ENCODE measurements around the gene BCL7C.

The BCL7C gene

GRCh38 chr16:30841332-30841731 is 52.5 kb downstream of the BCL7C start:
- peaks cover 4% of the 10 kb centered on the region for H3K4me1 ChIP-seq (ENCODE audit: insufficient read depth, low read length, poor library complexity, severe bottlenecking)
- H3K79me2 ChIP-seq (ENCODE audit: insufficient read depth, low read length), result no peaks in the 10 kb centered on the region
- H3K4me2 ChIP-seq (ENCODE audit: low read depth, low read length, poor library complexity, severe bottlenecking), result no peak overlapping the region
- no peak for TF ChIP-seq CTCF (conservative IDR thresholded peaks at IDR 0.05; ENCODE audit: low read length)
- TF ChIP-seq EZH2phosphoT487 (IDR thresholded peaks at IDR 0.05; ENCODE audit: borderline replicate concordance), result no peak
- H4K20me1 ChIP-seq (ENCODE audit: insufficient read depth, low read length, poor library complexity, severe bottlenecking), result no peaks in the 10 kb centered on the region
- H3F3A ChIP-seq (ENCODE audit: low read depth), result no peaks in the 10 kb centered on the region
- H3K36me3 ChIP-seq (ENCODE audit: insufficient read depth, low read length), result no peaks in the 10 kb centered on the region
- H3K9ac ChIP-seq (ENCODE audit: low read depth, low read length, poor library complexity, severe bottlenecking), result no peak overlapping the region
- no peaks in the 10 kb centered on the region for H3K9me3 ChIP-seq (ENCODE audit: insufficient read depth, low read depth, low read length)
- no peak overlapping the region for H3K4me3 ChIP-seq (ENCODE audit: low read length, poor library complexity, severe bottlenecking)
- no peak overlapping the region for H2AFZ ChIP-seq (ENCODE audit: low read length)
- H3K9me2 ChIP-seq (replicated peaks; ENCODE audit: low read depth, low read length), result no peaks in the 10 kb centered on the region
- no peaks in the 10 kb centered on the region for H3K27me3 ChIP-seq (ENCODE audit: insufficient read depth, low read length, poor library complexity, severe bottlenecking)

- Histone ChIP-seq H2AFZ (ENCODE audit: low read length) (no peak overlapping the region), H3K9ac (ENCODE audit: low read depth, low read length, poor library complexity, severe bottlenecking) (no peak overlapping the region), H3K4me3 (ENCODE audit: low read length, poor library complexity, severe bottlenecking) (no peak overlapping the region), H3K9me2 (replicated peaks; ENCODE audit: low read depth, low read length) (no peaks in the 10 kb centered on the region), H3K4me1 (ENCODE audit: insufficient read depth, low read length, poor library complexity, severe bottlenecking) (peaks cover 4% of the 10 kb centered on the region), H3K36me3 (ENCODE audit: insufficient read depth, low read length) (no peaks in the 10 kb centered on the region), H3F3A (ENCODE audit: low read depth) (no peaks in the 10 kb centered on the region), H3K79me2 (ENCODE audit: insufficient read depth, low read length) (no peaks in the 10 kb centered on the region), H3K4me2 (ENCODE audit: low read depth, low read length, poor library complexity, severe bottlenecking) (no peak overlapping the region), H3K27me3 (ENCODE audit: insufficient read depth, low read length, poor library complexity, severe bottlenecking) (no peaks in the 10 kb centered on the region), H3K9me3 (ENCODE audit: insufficient read depth, low read depth, low read length) (no peaks in the 10 kb centered on the region), H4K20me1 (ENCODE audit: insufficient read depth, low read length, poor library complexity, severe bottlenecking) (no peaks in the 10 kb centered on the region)
- TF ChIP-seq CTCF (conservative IDR thresholded peaks at IDR 0.05; ENCODE audit: low read length) (no peak), EZH2phosphoT487 (IDR thresholded peaks at IDR 0.05; ENCODE audit: borderline replicate concordance) (no peak)
Observed at GRCh38 chr16:30840611-30841010, 53.3 kb downstream of the BCL7C start.

- Histone ChIP-seq H3K9me2 (replicated peaks; ENCODE audit: low read depth, low read length) (no peaks in the 10 kb centered on the region), H3K4me3 (ENCODE audit: low read length, poor library complexity, severe bottlenecking) (no peak overlapping the region), H3K27me3 (ENCODE audit: insufficient read depth, low read length, poor library complexity, severe bottlenecking) (no peaks in the 10 kb centered on the region), H3K36me3 (ENCODE audit: insufficient read depth, low read length) (no peaks in the 10 kb centered on the region), H3K4me1 (ENCODE audit: insufficient read depth, low read length, poor library complexity, severe bottlenecking) (no peaks in the 10 kb centered on the region), H2AFZ (ENCODE audit: low read length) (no peak overlapping the region), H4K20me1 (ENCODE audit: insufficient read depth, low read length, poor library complexity, severe bottlenecking) (no peaks in the 10 kb centered on the region), H3K9me3 (ENCODE audit: insufficient read depth, low read depth, low read length) (no peaks in the 10 kb centered on the region), H3K4me2 (ENCODE audit: low read depth, low read length, poor library complexity, severe bottlenecking) (no peak overlapping the region), H3F3A (ENCODE audit: low read depth) (no peaks in the 10 kb centered on the region), H3K79me2 (ENCODE audit: insufficient read depth, low read length) (no peaks in the 10 kb centered on the region), H3K9ac (ENCODE audit: low read depth, low read length, poor library complexity, severe bottlenecking) (no peak overlapping the region)
- no peak for TF ChIP-seq EZH2phosphoT487 (IDR thresholded peaks at IDR 0.05; ENCODE audit: borderline replicate concordance)
- no peak for TF ChIP-seq CTCF (conservative IDR thresholded peaks at IDR 0.05; ENCODE audit: low read length)
Observed at GRCh38 chr16:30839523-30840227, 54.2 kb downstream of the BCL7C start.

Data from Loucy (cell line).